ENCODE results near the gene TSPAN18.

- TF ChIP-seq CTCF (IDR thresholded peaks at IDR 0.05; ENCODE audit: low read length) (no peak), EZH2phosphoT487 (IDR thresholded peaks at IDR 0.05; ENCODE audit: low read length) (no peak), EZH2 (optimal IDR thresholded peaks at IDR 0.05; ENCODE audit: low read depth, low read length) (no peak)
Observed at GRCh38 chr11:44889266-44889665, 162.5 kb downstream of the TSPAN18 start.
